Measurements from ENCODE around the gene PROKR2. TPM values are rescaled to one million over a fixed set of nuclear protein-coding genes. Genes with fewer than 3 reads are reported as not detected.

PROKR2 gene
- not detected in 2 replicates for total RNA-seq

DNA sequence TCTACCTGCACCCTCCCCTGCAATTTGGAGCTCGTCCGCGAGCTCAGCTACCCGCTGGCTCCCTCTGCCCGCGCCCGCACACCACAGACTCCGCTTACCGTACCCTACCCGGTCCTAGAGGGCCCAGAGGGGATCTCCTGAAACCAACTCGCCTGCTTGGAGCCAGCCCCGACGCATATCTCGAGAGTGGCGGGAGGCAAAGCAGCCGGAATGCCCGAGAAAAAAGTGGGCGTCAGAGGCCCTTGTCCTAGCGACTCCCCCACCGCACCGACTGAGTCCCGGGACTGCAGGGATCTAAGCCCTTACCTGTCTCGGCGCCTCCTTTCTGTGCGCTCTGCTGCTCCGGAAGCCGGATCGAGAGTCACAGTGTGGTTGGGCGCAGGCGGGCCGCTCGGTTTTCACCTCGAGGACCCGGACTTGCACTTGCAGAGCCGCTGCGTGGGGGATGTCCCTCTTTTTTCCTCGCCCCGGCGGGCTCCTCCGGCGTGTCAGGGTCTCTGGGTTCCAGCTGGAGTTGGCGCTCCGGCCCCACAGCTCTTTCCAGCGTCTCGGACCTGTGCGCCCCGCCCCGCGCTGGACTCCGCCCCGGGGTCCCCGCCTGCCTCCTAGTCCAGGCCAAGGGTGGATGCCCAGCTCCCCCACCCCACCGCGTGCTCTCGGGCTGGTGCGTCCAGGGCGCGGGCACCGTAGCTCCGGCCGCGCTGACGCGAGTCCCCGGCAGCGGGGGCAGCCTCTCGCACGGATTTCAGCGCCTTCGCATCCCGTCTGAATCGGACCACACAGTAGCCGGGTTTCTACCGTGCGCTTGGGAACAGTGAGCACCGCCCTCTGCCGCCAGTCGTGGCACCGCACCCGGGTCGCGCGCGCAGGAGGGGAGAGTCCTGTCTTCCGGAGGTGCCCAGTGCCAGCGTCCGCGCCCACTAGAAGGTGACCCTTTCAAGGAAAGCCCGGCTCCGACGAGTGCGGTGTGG is at the start of gene PROKR2:
PROKR2 (minus strand) TSS at position 767 of the 971 bp plus-strand sequence. CDS start 2,585 bp downstream, outside the sequence.

Small RNAs within 50 kb of the gene (small RNA-seq; reads per million reads assigned to genes)
- gene RNA5-8SP7: not detected

Other genes with a start within 250 kb of the PROKR2 start
- 94.8 and 116 TPM in 2 replicates for gene TMEM230, start 203.9 kb downstream of the PROKR2 start, total RNA-seq
- gene PCNA, start 197.0 kb downstream of the PROKR2 start, total RNA-seq: 221 and 311 TPM in 2 replicates
- 43.6 and 61.3 TPM in 2 replicates for gene CDS2, start 189.9 kb downstream of the PROKR2 start, total RNA-seq